Measurements from ENCODE around the gene PSAPL1.

DNA sequence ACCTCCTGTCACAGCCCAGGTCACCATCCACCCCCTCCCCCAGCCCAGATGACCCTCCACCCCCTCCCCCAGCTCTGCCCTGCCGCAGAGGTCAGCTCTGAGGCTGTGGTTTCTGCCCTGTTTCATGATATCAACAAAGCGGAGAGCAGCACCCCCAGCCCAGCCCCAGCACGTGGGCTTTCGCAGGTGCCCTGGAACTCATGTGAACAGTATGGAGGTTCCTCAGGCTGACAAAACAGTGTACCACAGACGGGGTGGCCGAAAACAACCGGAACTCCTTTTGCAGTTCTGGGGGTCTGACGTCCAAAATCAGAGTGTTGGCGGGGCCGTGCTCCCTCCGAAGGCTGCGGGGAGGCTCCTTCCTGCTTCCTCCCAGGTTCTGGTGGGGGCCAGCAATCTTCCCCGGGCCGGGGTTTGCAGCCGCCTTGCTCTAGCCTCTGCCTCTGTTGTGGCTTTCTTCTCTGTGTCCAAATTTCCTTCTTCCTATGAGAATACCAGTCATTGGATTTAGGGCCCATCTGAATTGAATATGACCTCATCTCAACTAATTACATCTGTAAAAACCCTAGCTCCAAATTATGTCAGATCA, 7.9 kb upstream of the PSAPL1 start:
- TF ChIP-seq, protein P1, sequence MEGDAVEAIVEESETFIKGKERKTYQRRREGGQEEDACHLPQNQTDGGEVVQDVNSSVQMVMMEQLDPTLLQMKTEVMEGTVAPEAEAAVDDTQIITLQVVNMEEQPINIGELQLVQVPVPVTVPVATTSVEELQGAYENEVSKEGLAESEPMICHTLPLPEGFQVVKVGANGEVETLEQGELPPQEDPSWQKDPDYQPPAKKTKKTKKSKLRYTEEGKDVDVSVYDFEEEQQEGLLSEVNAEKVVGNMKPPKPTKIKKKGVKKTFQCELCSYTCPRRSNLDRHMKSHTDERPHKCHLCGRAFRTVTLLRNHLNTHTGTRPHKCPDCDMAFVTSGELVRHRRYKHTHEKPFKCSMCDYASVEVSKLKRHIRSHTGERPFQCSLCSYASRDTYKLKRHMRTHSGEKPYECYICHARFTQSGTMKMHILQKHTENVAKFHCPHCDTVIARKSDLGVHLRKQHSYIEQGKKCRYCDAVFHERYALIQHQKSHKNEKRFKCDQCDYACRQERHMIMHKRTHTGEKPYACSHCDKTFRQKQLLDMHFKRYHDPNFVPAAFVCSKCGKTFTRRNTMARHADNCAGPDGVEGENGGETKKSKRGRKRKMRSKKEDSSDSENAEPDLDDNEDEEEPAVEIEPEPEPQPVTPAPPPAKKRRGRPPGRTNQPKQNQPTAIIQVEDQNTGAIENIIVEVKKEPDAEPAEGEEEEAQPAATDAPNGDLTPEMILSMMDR (IDR thresholded peaks at IDR 0.05; ENCODE audit: insufficient read depth, low read depth, low read length): no peak
- no peak for TF ChIP-seq EZH2 (IDR thresholded peaks at IDR 0.05; ENCODE audit: insufficient read depth, low read length)

All from astrocyte (in vitro differentiated cells and primary cell).